AG10803 (cell line): ENCODE measurements around the gene GIT2.
A peak's percentile ranks its signal among the peaks of the same experiment; 100 is the strongest.

Source experiments
- DNase-seq: peaks from one replicate; pipeline ENCODE4 v3.0.0; 2010; ENCODE audit warnings: low read depth
- H3K4me3 ChIP-seq: 2 replicates; pipeline ENCODE4 v1.5.1; 2011; ENCODE audit warnings: mild to moderate bottlenecking, low read length, control low read depth
- TF ChIP-seq, protein P1 (sequence below): conservative IDR thresholded peaks from 2 replicates; pipeline ENCODE4 v1.5.1; 2011; ENCODE audit warnings: mild to moderate bottlenecking, low read length, control low read depth, inconsistent platforms

Gene GIT2

DNA sequence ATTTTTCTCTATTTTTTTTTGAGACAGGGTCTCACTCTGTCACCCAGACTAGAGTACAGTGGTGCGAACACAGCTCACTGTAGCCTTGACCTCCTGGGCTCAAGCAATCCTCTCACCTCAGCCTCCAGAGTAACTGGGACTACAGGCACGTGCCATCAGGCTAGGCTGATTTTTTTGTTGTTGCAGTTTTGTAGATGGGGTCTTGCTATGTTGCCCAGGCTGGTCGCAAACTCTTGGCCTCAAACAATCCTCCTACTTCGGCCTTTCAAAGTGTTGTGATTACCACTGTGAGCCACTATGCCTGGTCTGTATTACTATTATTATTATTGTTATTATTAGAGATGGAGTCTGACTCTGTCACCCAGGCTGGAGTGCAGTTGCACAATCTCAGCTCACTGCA is 23.3 kb downstream of the GIT2 start:
- no peak for DNase-seq
- TF ChIP-seq, protein P1, sequence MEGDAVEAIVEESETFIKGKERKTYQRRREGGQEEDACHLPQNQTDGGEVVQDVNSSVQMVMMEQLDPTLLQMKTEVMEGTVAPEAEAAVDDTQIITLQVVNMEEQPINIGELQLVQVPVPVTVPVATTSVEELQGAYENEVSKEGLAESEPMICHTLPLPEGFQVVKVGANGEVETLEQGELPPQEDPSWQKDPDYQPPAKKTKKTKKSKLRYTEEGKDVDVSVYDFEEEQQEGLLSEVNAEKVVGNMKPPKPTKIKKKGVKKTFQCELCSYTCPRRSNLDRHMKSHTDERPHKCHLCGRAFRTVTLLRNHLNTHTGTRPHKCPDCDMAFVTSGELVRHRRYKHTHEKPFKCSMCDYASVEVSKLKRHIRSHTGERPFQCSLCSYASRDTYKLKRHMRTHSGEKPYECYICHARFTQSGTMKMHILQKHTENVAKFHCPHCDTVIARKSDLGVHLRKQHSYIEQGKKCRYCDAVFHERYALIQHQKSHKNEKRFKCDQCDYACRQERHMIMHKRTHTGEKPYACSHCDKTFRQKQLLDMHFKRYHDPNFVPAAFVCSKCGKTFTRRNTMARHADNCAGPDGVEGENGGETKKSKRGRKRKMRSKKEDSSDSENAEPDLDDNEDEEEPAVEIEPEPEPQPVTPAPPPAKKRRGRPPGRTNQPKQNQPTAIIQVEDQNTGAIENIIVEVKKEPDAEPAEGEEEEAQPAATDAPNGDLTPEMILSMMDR = no peak
- H3K4me3 ChIP-seq = no peak overlapping the region

DNA sequence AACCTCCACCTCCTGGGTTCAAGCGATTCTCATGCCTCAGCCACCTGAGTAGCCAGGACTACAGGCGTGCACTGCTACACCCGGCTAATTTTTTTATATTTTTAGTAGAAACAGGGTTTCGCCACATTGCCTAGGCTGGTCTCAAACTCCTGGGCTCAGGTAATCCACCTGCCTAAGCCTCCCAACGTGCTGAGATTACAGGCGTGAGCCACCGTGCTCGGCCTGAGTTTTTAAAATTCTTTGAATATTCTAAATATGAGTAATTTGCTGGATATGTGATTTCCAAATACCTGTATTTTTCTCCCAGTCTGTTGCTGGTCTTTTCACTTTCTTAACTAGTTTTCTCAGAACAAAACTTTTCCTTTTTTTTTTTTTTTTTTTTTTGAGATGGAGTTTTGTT is 27.4 kb downstream of the GIT2 start:
- no peak overlapping the region for H3K4me3 ChIP-seq
- TF ChIP-seq, protein P1 = no peak
- no peak for DNase-seq

DNA sequence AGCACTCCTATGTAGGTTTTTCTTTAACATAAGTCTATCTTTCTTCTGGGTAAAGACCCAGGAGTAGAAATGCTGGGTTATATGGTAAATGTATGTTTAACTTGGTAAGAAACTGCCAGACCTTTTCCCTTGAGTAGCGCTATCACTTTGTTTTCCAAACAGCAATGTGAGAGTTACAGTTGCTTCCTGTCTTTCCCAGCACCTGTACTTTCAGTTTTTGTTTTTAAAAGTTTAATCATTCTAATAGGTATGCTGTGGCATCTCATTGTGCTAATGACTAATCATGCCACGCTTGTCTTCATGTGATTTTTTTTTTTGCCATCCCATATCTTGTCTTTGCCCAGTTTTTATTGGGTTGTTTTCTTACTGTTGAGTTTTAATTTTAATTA is 28.1 kb downstream of the GIT2 start:
- H3K4me3 ChIP-seq = no peak overlapping the region
- no peak for DNase-seq
- TF ChIP-seq, protein P1 = no peak

DNA sequence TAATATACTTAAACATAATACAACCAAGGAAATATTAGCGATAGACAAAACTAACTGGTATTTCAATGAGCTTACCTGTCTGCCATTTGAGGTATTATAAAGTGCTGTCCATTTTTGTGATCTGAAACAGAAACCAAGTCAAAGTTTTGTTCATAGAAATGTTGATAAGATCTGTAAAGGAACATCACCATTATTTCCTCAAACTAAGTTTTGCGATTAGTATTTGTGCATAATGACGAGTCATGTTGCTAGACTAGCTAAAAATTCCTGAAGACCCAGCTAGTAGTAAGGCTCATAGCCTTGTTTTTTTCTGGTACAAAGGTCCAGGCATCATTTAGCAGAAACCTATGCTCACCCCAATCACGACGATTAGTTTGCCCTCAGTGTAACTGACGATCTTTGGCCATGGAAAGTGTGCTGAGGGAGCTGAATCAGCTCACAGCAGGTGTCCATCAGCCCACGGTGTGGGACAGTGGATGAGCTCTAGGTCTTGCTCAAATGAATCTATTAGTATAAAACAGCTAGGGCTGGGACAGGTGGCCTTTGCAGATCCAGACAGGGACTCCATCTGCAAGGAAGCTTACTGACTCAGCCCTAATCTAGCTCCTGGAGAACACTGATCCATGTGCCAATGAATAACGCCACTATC is 28.7 kb downstream of the GIT2 start:
- no peak overlapping the region for H3K4me3 ChIP-seq
- TF ChIP-seq, protein P1 = no peak
- DNase-seq = no peak

DNA sequence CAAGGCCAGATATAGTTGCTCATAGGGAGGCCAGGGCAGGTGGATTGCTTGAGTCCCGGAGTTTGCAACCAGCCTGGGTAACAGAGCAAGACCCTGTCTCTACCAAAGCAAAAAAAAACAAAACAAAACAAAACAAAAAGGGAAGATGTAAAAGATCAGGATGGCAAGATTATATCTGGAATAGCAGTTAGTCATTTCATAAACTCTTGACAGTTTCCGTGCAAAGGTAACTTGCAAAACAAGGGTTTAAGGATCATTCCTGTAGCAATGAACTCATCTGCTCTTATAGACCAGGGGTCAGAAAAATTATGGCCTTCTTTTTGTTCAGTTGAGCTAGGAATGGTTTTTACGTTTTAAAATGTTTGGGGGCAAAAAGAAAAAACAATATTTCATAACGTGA is 29.6 kb downstream of the GIT2 start:
- TF ChIP-seq, protein P1 = no peak
- H3K4me3 ChIP-seq = no peak overlapping the region
- no peak for DNase-seq

DNA sequence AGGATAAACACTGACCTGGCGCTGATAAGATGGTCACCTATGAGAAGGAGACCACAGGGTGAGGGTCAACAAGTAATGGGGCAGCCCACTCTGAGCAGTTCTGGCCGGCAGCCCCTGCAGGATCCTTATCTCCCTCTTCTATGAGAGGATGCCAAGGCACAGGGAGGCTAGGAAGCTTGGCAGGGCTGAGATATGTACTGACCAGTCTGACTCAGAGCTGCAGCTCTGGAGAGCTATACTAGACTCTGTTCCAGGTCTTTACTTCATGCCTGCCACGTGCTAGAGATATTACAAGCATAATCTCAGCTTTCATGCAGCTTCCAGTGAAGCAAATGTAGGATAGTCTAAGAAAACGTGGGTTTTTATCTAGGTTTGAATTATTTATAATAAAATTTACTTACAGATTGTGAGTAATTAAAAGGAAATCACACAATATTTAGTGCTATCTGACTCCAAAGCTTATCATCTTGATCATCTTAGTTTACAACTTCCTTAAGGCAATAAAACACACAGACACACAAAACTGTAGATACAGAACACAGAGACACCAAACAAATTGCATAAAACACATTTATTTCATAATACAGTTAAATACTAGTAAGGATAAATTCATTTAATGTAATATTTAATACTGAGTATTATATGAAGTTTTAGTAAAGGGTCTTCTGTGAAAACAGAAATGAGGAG is 32.3 kb downstream of the GIT2 start:
- DNase-seq = peak; percentile 61
- no peak overlapping the region for H3K4me3 ChIP-seq
- TF ChIP-seq, protein P1 = no peak

DNA sequence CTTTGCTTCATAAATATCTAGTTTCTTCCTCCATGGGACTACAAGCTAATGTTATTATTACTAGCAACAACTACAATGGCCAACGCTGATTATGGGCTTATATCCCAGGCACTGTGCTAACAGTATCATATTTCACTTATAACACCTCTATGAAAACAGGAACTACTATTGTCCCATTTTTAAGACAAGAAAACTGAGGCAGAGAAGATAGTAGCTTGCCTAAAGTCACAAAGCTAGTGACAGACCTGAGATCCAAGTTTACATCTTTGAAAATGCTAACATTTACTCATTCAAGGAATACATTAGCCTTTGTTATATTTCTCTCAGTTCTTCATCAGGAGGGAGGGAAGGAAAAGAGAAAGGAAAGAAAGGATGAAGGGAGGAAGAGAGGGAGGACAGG is 32.8 kb downstream of the GIT2 start:
- DNase-seq = no peak
- TF ChIP-seq, protein P1 = no peak
- no peak overlapping the region for H3K4me3 ChIP-seq
